A673 (cell line): ENCODE results near the gene ERICH4.

Source experiments
- EZH2 ChIP-seq: fragments of 200-600 bp; sonication (generic); IDR thresholded peaks from 2 replicates; pipeline ENCODE4 v1.6.1; 2017; ENCODE audit warnings: borderline replicate concordance, low read depth, mild to moderate bottlenecking, mixed read lengths, antibody characterized with exemption, low read length; ENCODE audit not compliant: poor library complexity, severe bottlenecking
- TF ChIP-seq, protein P1 (sequence below): fragments of 300-800, 200-600 bp; sonication (generic); conservative IDR thresholded peaks from 2 replicates; pipeline ENCODE4 v1.5.1; 2017; ENCODE audit warnings: low read depth, mild to moderate bottlenecking, antibody characterized with exemption, low read length, moderate library complexity, mixed read lengths

DNA sequence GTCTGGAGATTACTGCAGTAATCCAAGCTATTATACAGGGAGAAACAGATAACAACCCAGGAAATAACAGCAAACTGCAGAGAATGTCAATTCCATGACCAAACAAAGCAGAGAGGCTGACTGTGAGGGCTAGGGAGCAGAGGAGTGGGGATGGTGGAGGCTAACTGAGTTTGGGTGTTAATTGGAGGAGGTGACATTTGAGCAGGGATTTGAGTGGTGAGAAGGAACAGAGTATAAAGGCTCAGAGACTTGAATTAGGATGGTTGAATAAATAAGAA is 6.3 kb upstream of the ERICH4 start:
- TF ChIP-seq, protein P1, sequence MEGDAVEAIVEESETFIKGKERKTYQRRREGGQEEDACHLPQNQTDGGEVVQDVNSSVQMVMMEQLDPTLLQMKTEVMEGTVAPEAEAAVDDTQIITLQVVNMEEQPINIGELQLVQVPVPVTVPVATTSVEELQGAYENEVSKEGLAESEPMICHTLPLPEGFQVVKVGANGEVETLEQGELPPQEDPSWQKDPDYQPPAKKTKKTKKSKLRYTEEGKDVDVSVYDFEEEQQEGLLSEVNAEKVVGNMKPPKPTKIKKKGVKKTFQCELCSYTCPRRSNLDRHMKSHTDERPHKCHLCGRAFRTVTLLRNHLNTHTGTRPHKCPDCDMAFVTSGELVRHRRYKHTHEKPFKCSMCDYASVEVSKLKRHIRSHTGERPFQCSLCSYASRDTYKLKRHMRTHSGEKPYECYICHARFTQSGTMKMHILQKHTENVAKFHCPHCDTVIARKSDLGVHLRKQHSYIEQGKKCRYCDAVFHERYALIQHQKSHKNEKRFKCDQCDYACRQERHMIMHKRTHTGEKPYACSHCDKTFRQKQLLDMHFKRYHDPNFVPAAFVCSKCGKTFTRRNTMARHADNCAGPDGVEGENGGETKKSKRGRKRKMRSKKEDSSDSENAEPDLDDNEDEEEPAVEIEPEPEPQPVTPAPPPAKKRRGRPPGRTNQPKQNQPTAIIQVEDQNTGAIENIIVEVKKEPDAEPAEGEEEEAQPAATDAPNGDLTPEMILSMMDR, result no peak
- no peak for TF ChIP-seq EZH2
